ENCODE measurements around the gene ASIC1.

The ASIC1 gene

GRCh38 chr12:50111395-50111692 lies 53.9 kb downstream of the ASIC1 start:
- TF ChIP-seq CEBPB (IDR thresholded peaks at IDR 0.05) (no peak), NFIC (IDR thresholded peaks at IDR 0.05) (0 out of 2 replicates have a peak, but pooled peaks have one; percentile 38), ZBTB7A (IDR thresholded peaks at IDR 0.05; ENCODE audit: low read depth) (no peak), FOXM1 (IDR thresholded peaks at IDR 0.05; ENCODE audit: borderline replicate concordance, low read depth) (no peak), TEAD4 (IDR thresholded peaks at IDR 0.05) (no peak)

- no peak for TF ChIP-seq EGR1 (IDR thresholded peaks at IDR 0.05)
- TF ChIP-seq, protein P1, sequence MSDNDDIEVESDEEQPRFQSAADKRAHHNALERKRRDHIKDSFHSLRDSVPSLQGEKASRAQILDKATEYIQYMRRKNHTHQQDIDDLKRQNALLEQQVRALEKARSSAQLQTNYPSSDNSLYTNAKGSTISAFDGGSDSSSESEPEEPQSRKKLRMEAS (IDR thresholded peaks at IDR 0.05): peak; percentile 96
- peak; percentile 57 for TF ChIP-seq TCF12 (IDR thresholded peaks at IDR 0.05; ENCODE audit: low read depth)
- TF ChIP-seq, protein P2, sequence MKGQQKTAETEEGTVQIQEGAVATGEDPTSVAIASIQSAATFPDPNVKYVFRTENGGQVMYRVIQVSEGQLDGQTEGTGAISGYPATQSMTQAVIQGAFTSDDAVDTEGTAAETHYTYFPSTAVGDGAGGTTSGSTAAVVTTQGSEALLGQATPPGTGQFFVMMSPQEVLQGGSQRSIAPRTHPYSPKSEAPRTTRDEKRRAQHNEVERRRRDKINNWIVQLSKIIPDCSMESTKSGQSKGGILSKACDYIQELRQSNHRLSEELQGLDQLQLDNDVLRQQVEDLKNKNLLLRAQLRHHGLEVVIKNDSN (IDR thresholded peaks at IDR 0.05): peak; percentile 96
- TF ChIP-seq TAF1 (IDR thresholded peaks at IDR 0.05; ENCODE audit: low read depth): peak; percentile 88
- peak; percentile 97 for TF ChIP-seq ZBTB7A (IDR thresholded peaks at IDR 0.05; ENCODE audit: low read depth)
- TF ChIP-seq RAD21 (IDR thresholded peaks at IDR 0.05; ENCODE audit: low read depth): peak; percentile 69
- peak; percentile 95 for TF ChIP-seq CREB1 (IDR thresholded peaks at IDR 0.05; ENCODE audit: low read depth)
- TF ChIP-seq YY1 (IDR thresholded peaks at IDR 0.05; ENCODE audit: low read depth): no peak
- TF ChIP-seq EP300 (IDR thresholded peaks at IDR 0.05; ENCODE audit: borderline replicate concordance): peak; percentile 9; the same call in 1 of the 2 replicates
Observed at GRCh38 chr12:50111693-50112455, 54.5 kb downstream of the ASIC1 start, which contains the start of gene COX14. COX14 (plus strand) TSS chr12:50112236; CDS start chr12:50120044, 7,808 bp downstream.

- peak; percentile 8; the same call in 1 of the 2 replicates for TF ChIP-seq TEAD4 (IDR thresholded peaks at IDR 0.05)
- TF ChIP-seq EGR1 (IDR thresholded peaks at IDR 0.05): no peak
- TF ChIP-seq EP300 (IDR thresholded peaks at IDR 0.05; ENCODE audit: borderline replicate concordance): no peak
- TF ChIP-seq YY1 (IDR thresholded peaks at IDR 0.05; ENCODE audit: low read depth): peak; percentile 51; the same call in 1 of the 2 replicates
- TF ChIP-seq NFIC (IDR thresholded peaks at IDR 0.05): no peak
- peak; percentile 22; the same call in 1 of the 2 replicates for TF ChIP-seq RAD21 (IDR thresholded peaks at IDR 0.05; ENCODE audit: low read depth)
- TF ChIP-seq TCF12 (IDR thresholded peaks at IDR 0.05; ENCODE audit: low read depth): no peak
- no peak for TF ChIP-seq REST (IDR thresholded peaks at IDR 0.05; ENCODE audit: low read depth)
- no peak for TF ChIP-seq CEBPB (IDR thresholded peaks at IDR 0.05)
- TF ChIP-seq TAF1 (IDR thresholded peaks at IDR 0.05; ENCODE audit: low read depth): no peak
- TF ChIP-seq ZBTB7A (IDR thresholded peaks at IDR 0.05; ENCODE audit: low read depth): no peak
- TF ChIP-seq, protein P2 (IDR thresholded peaks at IDR 0.05): no peak
Observed at GRCh38 chr12:50112456-50113218, 55.2 kb downstream of the ASIC1 start.

- TF ChIP-seq CEBPB (IDR thresholded peaks at IDR 0.05): no peak
- no peak for TF ChIP-seq FOXM1 (IDR thresholded peaks at IDR 0.05; ENCODE audit: borderline replicate concordance, low read depth)
- TF ChIP-seq, protein P2 (IDR thresholded peaks at IDR 0.05): no peak
Observed at GRCh38 chr12:50117057-50117622, 59.7 kb downstream of the ASIC1 start.

DNA sequence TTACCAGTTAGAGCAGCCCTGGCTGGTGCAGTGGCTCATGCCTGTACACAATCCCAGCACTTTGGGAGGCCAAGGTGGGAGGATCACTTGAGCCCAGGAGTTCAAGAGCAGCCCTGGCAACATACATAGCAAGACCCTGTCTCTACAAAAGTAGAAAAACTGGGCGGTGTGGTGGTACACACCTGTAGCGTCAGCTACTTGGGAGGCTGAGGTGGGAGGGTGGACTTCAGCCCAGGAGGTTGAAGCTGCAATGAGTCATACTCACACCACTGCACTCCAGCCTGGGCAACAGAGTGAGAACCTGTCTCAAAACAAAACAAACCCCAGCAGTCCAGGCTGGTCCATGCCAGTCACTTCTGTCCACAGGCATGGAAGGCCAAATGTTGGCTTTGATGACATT lies 62.0 kb downstream of the ASIC1 start:
- TF ChIP-seq TAF1 (IDR thresholded peaks at IDR 0.05; ENCODE audit: low read depth) (no peak), NFIC (IDR thresholded peaks at IDR 0.05) (no peak), REST (IDR thresholded peaks at IDR 0.05; ENCODE audit: low read depth) (no peak), TEAD4 (IDR thresholded peaks at IDR 0.05) (no peak), EGR1 (IDR thresholded peaks at IDR 0.05) (no peak), CEBPB (IDR thresholded peaks at IDR 0.05) (no peak), FOXM1 (IDR thresholded peaks at IDR 0.05; ENCODE audit: borderline replicate concordance, low read depth) (no peak), RAD21 (IDR thresholded peaks at IDR 0.05; ENCODE audit: low read depth) (no peak), CREB1 (IDR thresholded peaks at IDR 0.05; ENCODE audit: low read depth) (no peak), TCF12 (IDR thresholded peaks at IDR 0.05; ENCODE audit: low read depth) (no peak), YY1 (IDR thresholded peaks at IDR 0.05; ENCODE audit: low read depth) (no peak), ZBTB7A (IDR thresholded peaks at IDR 0.05; ENCODE audit: low read depth) (no peak), EP300 (IDR thresholded peaks at IDR 0.05; ENCODE audit: borderline replicate concordance) (no peak)
- TF ChIP-seq, protein P2 (IDR thresholded peaks at IDR 0.05): no peak
- TF ChIP-seq, protein P1 (IDR thresholded peaks at IDR 0.05): no peak
